ENCODE measurements around the gene TMEM117.

TMEM117 gene

GRCh38 chr12:44253338-44253856 lies 417.5 kb downstream of the TMEM117 start:
- H3K9me3 ChIP-seq (ENCODE audit: insufficient read depth, low read length) = no peaks in the 10 kb centered on the region
- H3K9ac ChIP-seq (ENCODE audit: low read length) = no peak overlapping the region
- H3K79me2 ChIP-seq (ENCODE audit: low read length) = no peaks in the 10 kb centered on the region
- H4K20me1 ChIP-seq (ENCODE audit: insufficient read depth, low read length) = no peaks in the 10 kb centered on the region
- H3K4me2 ChIP-seq (ENCODE audit: low read length) = no peak overlapping the region
- H3K36me3 ChIP-seq (replicated peaks; ENCODE audit: low read depth, low read length) = no peaks in the 10 kb centered on the region
- no peak overlapping the region for H3K4me3 ChIP-seq (ENCODE audit: low read length)
- no peak overlapping the region for H2AFZ ChIP-seq (ENCODE audit: low read depth, low read length)
- H3K27ac ChIP-seq (ENCODE audit: low read length) = no peak overlapping the region
- H3K4me1 ChIP-seq (ENCODE audit: low read length) = no peaks in the 10 kb centered on the region
- TF ChIP-seq, protein P1, sequence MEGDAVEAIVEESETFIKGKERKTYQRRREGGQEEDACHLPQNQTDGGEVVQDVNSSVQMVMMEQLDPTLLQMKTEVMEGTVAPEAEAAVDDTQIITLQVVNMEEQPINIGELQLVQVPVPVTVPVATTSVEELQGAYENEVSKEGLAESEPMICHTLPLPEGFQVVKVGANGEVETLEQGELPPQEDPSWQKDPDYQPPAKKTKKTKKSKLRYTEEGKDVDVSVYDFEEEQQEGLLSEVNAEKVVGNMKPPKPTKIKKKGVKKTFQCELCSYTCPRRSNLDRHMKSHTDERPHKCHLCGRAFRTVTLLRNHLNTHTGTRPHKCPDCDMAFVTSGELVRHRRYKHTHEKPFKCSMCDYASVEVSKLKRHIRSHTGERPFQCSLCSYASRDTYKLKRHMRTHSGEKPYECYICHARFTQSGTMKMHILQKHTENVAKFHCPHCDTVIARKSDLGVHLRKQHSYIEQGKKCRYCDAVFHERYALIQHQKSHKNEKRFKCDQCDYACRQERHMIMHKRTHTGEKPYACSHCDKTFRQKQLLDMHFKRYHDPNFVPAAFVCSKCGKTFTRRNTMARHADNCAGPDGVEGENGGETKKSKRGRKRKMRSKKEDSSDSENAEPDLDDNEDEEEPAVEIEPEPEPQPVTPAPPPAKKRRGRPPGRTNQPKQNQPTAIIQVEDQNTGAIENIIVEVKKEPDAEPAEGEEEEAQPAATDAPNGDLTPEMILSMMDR (IDR thresholded peaks at IDR 0.05; ENCODE audit: low read depth, low read length) = no peak
- no peak for TF ChIP-seq EZH2phosphoT487 (IDR thresholded peaks at IDR 0.05; ENCODE audit: low read depth)
- no peaks in the 10 kb centered on the region for H3K27me3 ChIP-seq (ENCODE audit: low read depth, low read length)

DNA sequence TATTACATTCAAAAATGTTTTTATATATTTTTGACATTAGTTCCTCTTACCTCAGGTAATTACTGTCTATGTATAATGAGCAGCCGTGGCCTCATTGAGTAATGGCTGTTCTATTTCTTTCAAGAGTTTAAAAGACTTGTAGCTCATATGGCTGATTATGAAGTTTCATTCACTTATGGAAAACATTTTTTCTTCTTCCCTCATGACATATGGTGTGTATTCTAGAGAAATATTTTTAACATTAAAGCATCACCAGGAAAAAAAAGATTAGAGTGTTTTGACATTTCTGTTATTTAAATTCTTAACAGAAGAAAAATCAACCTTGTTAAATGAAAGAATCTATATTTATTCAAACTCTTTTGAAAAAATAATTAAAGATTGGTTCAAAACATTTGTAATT lies 422.4 kb downstream of the TMEM117 start:
- H3K36me3 ChIP-seq (replicated peaks; ENCODE audit: low read depth, low read length) = no peaks in the 10 kb centered on the region
- H3K4me1 ChIP-seq (ENCODE audit: low read length) = no peaks in the 10 kb centered on the region
- H3K27ac ChIP-seq (ENCODE audit: low read length) = no peak overlapping the region
- H3K9ac ChIP-seq (ENCODE audit: low read length) = no peak overlapping the region
- H4K20me1 ChIP-seq (ENCODE audit: insufficient read depth, low read length) = no peaks in the 10 kb centered on the region
- no peak overlapping the region for H3K4me3 ChIP-seq (ENCODE audit: low read length)
- H3K27me3 ChIP-seq (ENCODE audit: low read depth, low read length) = no peaks in the 10 kb centered on the region
- no peaks in the 10 kb centered on the region for H3K9me3 ChIP-seq (ENCODE audit: insufficient read depth, low read length)
- TF ChIP-seq EZH2phosphoT487 (IDR thresholded peaks at IDR 0.05; ENCODE audit: low read depth) = no peak
- TF ChIP-seq, protein P1 (IDR thresholded peaks at IDR 0.05; ENCODE audit: low read depth, low read length) = no peak
- H3K4me2 ChIP-seq (ENCODE audit: low read length) = no peak overlapping the region
- H2AFZ ChIP-seq (ENCODE audit: low read depth, low read length) = no peak overlapping the region
- no peaks in the 10 kb centered on the region for H3K79me2 ChIP-seq (ENCODE audit: low read length)

DNA sequence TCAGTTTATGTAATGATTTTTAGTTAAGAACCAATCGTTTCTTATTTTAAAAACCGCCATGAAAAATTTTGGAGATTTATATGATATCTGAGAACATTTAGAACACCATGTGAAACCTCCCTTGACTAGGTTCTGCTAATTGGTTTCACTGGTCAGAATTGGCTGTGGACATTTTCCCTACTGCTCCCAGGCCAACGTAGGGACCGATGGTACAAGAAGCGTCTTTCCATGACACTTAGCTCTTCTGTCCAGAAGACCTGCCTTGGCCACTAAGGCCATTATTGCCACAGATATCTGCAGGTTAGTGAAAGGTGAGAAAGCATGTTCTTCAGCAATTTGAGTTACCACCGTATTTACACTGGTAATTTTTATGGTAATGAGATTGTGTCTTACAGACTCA lies 424.0 kb downstream of the TMEM117 start:
- TF ChIP-seq EZH2phosphoT487 (IDR thresholded peaks at IDR 0.05; ENCODE audit: low read depth) = no peak
- TF ChIP-seq, protein P1 (IDR thresholded peaks at IDR 0.05; ENCODE audit: low read depth, low read length) = no peak
- Histone ChIP-seq H3K4me1 (ENCODE audit: low read length) (no peaks in the 10 kb centered on the region), H3K27ac (ENCODE audit: low read length) (no peak overlapping the region), H3K9me3 (ENCODE audit: insufficient read depth, low read length) (no peaks in the 10 kb centered on the region), H3K4me2 (ENCODE audit: low read length) (no peak overlapping the region), H2AFZ (ENCODE audit: low read depth, low read length) (no peak overlapping the region), H3K27me3 (ENCODE audit: low read depth, low read length) (no peaks in the 10 kb centered on the region), H3K79me2 (ENCODE audit: low read length) (no peaks in the 10 kb centered on the region), H3K4me3 (ENCODE audit: low read length) (no peak overlapping the region), H4K20me1 (ENCODE audit: insufficient read depth, low read length) (no peaks in the 10 kb centered on the region), H3K36me3 (replicated peaks; ENCODE audit: low read depth, low read length) (no peaks in the 10 kb centered on the region), H3K9ac (ENCODE audit: low read length) (no peak overlapping the region)

- Histone ChIP-seq H3K4me2 (ENCODE audit: low read length) (no peak overlapping the region), H3K9ac (ENCODE audit: low read length) (no peak overlapping the region), H3K36me3 (replicated peaks; ENCODE audit: low read depth, low read length) (no peaks in the 10 kb centered on the region), H4K20me1 (ENCODE audit: insufficient read depth, low read length) (no peaks in the 10 kb centered on the region), H3K4me1 (ENCODE audit: low read length) (no peaks in the 10 kb centered on the region), H3K27ac (ENCODE audit: low read length) (no peak overlapping the region), H3K4me3 (ENCODE audit: low read length) (no peak overlapping the region), H3K79me2 (ENCODE audit: low read length) (no peaks in the 10 kb centered on the region), H3K9me3 (ENCODE audit: insufficient read depth, low read length) (no peaks in the 10 kb centered on the region), H3K27me3 (ENCODE audit: low read depth, low read length) (no peaks in the 10 kb centered on the region), H2AFZ (ENCODE audit: low read depth, low read length) (no peak overlapping the region)
- TF ChIP-seq EZH2phosphoT487 (IDR thresholded peaks at IDR 0.05; ENCODE audit: low read depth) = no peak
- TF ChIP-seq, protein P1 (IDR thresholded peaks at IDR 0.05; ENCODE audit: low read depth, low read length) = no peak
These were observed 424.7 kb downstream of the TMEM117 start for GRCh38 chr12:44260581-44260980.
